ENCODE measurements around the gene CUBN. TPM values are rescaled to one million over a fixed set of nuclear protein-coding genes. Genes with fewer than 3 reads are reported as not detected.

CUBN gene
- total and polyA plus RNA-seq, 9 of the 15 experiments (the other 6 are each of a cell fraction or from before 2014, with no cell fraction given) = 0.04 to 0.33 (median 0.09) TPM

DNA sequence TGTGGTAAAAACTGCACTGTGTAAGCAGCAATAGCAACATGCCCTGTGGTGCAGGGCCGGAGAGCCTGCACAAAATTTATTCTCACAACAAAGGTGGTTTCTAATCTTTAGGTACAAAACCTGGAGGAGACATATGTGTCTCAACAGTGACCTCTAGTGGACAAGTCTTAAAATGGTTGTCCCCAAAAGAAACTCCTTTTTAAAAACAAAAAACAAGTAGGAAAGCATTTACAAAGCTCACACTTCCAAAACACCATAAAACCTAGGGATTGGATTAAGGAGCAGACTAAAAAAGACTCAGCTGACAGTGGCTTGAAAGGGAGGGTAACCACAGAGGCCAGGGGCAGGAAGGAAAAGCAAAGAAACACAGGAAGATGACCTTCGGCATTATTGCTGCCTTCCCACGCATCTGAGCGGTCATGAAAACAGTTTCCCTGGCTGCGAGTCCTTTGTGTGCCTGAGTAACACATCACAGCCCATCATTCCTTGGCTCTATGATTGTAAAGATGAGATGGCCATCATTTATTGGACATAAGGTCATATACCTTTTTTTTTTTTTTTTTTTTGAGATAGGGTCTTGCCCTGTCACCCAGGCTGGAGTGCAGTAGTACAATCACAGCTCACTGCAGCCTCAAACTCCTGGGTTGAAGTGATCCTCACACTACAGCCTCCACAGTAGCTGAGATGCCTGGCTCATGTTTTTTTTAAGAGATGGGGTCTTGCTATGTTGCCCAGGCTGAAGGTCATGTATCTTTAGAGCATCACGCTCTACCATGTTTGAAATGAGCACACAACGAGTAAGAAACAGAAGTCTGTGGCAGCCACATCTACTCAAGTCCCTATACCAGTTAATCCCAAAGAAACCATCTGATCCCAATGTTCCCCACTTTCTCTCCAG lies 351.9 kb downstream of the CUBN start (continued):
- TF ChIP-seq, protein P1, sequence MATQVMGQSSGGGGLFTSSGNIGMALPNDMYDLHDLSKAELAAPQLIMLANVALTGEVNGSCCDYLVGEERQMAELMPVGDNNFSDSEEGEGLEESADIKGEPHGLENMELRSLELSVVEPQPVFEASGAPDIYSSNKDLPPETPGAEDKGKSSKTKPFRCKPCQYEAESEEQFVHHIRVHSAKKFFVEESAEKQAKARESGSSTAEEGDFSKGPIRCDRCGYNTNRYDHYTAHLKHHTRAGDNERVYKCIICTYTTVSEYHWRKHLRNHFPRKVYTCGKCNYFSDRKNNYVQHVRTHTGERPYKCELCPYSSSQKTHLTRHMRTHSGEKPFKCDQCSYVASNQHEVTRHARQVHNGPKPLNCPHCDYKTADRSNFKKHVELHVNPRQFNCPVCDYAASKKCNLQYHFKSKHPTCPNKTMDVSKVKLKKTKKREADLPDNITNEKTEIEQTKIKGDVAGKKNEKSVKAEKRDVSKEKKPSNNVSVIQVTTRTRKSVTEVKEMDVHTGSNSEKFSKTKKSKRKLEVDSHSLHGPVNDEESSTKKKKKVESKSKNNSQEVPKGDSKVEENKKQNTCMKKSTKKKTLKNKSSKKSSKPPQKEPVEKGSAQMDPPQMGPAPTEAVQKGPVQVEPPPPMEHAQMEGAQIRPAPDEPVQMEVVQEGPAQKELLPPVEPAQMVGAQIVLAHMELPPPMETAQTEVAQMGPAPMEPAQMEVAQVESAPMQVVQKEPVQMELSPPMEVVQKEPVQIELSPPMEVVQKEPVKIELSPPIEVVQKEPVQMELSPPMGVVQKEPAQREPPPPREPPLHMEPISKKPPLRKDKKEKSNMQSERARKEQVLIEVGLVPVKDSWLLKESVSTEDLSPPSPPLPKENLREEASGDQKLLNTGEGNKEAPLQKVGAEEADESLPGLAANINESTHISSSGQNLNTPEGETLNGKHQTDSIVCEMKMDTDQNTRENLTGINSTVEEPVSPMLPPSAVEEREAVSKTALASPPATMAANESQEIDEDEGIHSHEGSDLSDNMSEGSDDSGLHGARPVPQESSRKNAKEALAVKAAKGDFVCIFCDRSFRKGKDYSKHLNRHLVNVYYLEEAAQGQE (IDR thresholded peaks at IDR 0.05; ENCODE audit: borderline replicate concordance) = peak; percentile 65; the same call in 1 of the 2 replicates
- TF ChIP-seq, protein P1 (CRISPR knock-in tag; IDR thresholded peaks at IDR 0.05; ENCODE audit: low read depth) = no peak
- TF ChIP-seq SMC3 (conservative IDR thresholded peaks at IDR 0.05; ENCODE audit: insufficient read depth, low read depth, low read length) (peak; percentile 32; the same call in 1 of the 2 replicates), NONO (IDR thresholded peaks at IDR 0.05; ENCODE audit: low read depth in 2 of 2, low read length in 1 of 2) (no peak)
- TF ChIP-seq, protein P2, sequence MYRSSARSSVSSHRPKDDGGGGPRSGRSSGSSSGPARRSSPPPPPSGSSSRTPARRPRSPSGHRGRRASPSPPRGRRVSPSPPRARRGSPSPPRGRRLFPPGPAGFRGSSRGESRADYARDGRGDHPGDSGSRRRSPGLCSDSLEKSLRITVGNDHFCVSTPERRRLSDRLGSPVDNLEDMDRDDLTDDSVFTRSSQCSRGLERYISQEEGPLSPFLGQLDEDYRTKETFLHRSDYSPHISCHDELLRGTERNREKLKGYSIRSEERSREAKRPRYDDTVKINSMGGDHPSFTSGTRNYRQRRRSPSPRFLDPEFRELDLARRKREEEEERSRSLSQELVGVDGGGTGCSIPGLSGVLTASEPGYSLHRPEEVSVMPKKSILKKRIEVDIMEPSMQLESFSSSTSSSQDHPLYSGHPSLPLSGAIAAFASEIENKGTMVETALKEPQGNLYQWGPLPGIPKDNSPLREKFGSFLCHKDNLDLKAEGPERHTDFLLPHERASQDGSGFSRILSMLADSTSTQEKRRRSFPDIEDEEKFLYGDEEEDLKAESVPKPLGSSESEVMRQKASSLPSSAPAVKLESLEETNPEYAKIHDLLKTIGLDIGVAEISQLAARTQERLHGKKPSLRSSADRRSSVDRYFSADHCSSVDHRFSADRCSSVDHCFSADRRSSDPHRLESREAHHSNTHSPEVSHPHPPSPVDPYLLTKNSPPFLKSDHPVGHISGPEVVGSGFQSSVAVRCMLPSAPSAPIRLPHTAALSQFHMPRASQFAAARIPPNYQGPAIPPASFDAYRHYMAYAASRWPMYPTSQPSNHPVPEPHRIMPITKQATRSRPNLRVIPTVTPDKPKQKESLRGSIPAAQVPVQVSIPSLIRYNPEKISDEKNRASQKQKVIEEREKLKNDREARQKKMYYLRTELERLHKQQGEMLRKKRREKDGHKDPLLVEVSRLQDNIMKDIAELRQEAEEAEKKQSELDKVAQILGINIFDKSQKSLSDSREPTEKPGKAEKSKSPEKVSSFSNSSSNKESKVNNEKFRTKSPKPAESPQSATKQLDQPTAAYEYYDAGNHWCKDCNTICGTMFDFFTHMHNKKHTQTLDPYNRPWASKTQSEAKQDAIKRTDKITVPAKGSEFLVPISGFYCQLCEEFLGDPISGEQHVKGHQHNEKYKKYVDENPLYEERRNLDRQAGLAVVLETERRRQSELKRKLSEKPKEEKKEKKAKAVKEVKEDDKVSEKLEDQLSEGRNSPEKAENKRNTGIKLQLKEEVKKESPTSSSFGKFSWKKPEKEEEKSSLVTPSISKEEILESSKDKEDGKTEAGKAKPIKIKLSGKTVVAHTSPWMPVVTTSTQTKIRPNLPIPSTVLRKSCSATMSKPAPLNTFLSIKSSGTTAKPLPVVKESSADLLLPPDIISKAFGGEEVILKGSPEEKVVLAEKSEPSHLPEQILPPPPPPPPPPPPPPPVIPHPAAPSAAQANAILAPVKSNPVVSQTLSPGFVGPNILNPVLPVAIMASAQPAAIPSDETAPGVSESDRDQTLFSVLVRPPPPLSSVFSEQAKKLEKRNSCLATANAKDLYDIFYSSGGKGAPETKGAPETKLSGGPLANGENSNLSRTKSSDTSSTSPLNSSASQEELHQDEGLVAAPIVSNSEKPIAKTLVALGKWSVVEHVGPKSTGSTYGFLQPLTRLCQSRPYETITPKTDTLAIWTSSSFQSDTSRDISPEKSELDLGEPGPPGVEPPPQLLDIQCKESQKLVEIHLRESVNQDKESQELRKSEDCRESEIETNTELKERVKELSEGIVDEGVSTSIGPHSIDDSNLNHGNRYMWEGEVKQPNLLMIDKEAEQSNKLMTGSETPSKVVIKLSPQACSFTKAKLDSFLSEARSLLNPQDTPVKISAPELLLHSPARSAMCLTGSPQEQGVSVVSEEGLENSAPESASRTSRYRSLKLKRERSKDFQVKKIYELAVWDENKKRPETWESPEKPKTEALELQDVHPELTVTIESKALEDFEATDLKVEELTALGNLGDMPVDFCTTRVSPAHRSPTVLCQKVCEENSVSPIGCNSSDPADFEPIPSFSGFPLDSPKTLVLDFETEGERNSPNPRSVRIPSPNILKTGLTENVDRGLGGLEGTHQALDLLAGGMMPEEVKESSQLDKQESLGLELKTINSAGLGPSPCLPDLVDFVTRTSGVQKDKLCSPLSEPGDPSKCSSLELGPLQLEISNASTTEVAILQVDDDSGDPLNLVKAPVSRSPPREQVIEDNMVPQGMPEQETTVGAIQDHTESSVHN (IDR thresholded peaks at IDR 0.05; ENCODE audit: borderline replicate concordance in 1 of 2, low read depth in 1 of 2) = no peak

All from K562 (cell line).